Retinal pigment epithelial cell (primary cell): ENCODE measurements around the gene CHGA.

Source experiments
- DNase-seq: peaks from one replicate; pipeline ENCODE4 v3.0.0-alpha.2; 2010; ENCODE audit warnings: low read depth
- H3K4me3 ChIP-seq: 2 replicates; pipeline ENCODE4 v1.5.1; 2011; ENCODE audit warnings: mild to moderate bottlenecking, low read length, control low read depth, moderate library complexity
- CTCF ChIP-seq: conservative IDR thresholded peaks from 2 replicates; pipeline ENCODE4 v1.5.1; 2011; ENCODE audit warnings: low read depth, low read length, control low read depth, inconsistent platforms

The CHGA gene

GRCh38 chr14:92926180-92926845 lies 3.4 kb downstream of the CHGA start:
- H3K4me3 ChIP-seq = no peak overlapping the region
- no peak for TF ChIP-seq CTCF

GRCh38 chr14:92926931-92927330 lies 4.0 kb downstream of the CHGA start:
- no peak for TF ChIP-seq CTCF
- H3K4me3 ChIP-seq = no peak overlapping the region
- DNase-seq = no peak

More at GRCh38 chr14:92926180-92926845, 3.4 kb downstream of the CHGA start:
- no peak for DNase-seq

GRCh38 chr14:92927349-92928257 lies 4.7 kb downstream of the CHGA start:
- no peak for DNase-seq
- no peak overlapping the region for H3K4me3 ChIP-seq
- no peak for TF ChIP-seq CTCF

- no peak for DNase-seq
- no peak overlapping the region for H3K4me3 ChIP-seq
- TF ChIP-seq CTCF = no peak
Measured at GRCh38 chr14:92928258-92928629, 5.3 kb downstream of the CHGA start.

- H3K4me3 ChIP-seq = no peak overlapping the region
- DNase-seq = no peak
- no peak for TF ChIP-seq CTCF
Measured at GRCh38 chr14:92928961-92929688, 6.2 kb downstream of the CHGA start.

- DNase-seq = no peak
- H3K4me3 ChIP-seq = no peak overlapping the region
- TF ChIP-seq CTCF = no peak
Measured at GRCh38 chr14:92929689-92930608, 7.0 kb downstream of the CHGA start.
